Stimulated activated CD8-positive, alpha-beta memory T cell treated with anti-CD3 and anti-CD28 coated beads, Interleukin-7, amount 100 ng/mL, for 4 hours (primary cell): Measurements from ENCODE around the gene SCN8A.
"Not testable (repeated sequence)": the region's sequence is repeated elsewhere in the genome, so short reads cannot be mapped to it uniquely, and the experiment has no call there.

Experiments
- DNase-seq, 2 donors: peaks; one replicate each; pipeline ENCODE4 v3.0.0-alpha.2; 2020; ENCODE audit warnings: low read depth in 2 of 2

SCN8A gene

DNA sequence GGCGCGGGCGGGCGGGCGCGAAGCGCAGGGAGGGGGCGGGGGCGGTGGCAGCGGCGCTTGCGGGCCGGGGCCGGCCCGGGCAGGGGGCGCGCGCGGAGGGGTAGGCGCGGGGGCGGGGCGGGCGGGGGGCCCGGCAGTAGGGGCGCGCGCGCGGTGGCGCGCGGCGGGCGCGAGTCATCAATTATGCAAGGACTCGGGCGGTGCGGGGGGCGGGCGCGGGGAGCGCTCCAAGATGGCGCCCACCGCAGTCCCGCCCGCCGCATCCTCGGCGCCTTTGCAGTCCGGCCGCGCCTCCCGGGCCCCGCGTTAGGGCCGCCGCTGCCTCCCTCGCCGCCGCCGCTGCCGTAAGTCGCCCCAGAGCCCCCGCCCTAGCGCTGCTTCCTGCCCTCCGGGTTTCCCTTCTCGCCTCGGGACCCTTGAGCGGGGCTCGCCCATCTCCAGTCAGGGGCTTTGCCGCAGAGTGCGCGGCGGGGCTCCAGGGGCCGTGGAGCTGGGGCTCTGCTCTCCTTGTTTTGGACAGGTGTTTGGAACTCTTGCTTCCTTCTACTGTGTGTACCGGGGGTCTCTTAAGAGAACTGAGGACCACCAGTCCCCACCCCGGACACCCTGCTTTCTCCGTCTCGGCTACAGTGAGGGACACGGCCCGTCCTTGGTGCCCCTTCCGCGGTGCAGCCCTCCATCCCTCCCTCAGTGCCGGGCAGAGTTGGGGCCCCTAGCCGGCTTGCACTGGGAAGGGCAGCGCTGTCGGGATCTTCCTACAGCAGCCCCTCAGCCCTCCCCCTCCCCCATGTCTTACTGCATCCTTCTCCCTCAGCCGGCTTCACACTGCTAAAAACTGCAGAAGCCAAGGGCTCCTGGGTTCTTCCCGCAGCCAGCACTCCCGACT is at the start of gene SCN8A:
SCN8A (plus strand) TSS at position 218 of the 886 bp plus-strand sequence. CDS start 71,585 bp downstream, outside the sequence.
- peak in 1 of 2 donors; percentile 57 for DNase-seq

DNA sequence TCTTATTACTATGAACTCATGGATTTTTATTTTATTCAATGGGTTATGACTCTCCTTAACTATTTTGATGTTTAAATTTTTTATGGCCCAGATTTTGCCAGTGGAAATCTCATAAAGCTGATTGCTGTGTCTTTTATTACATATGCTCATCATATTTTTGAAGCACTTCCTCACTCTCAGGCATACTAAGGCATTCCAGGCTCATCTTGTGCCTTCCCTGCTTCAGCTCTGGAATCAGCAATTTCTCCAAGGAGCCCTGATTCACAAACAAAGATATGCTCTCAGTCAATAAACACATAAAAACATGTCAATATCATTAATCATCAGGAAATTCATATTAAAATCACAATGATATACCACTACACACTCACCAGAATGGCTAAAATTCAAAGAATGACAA is 44.9 kb upstream of the SCN8A start:
- DNase-seq: no peak

DNA sequence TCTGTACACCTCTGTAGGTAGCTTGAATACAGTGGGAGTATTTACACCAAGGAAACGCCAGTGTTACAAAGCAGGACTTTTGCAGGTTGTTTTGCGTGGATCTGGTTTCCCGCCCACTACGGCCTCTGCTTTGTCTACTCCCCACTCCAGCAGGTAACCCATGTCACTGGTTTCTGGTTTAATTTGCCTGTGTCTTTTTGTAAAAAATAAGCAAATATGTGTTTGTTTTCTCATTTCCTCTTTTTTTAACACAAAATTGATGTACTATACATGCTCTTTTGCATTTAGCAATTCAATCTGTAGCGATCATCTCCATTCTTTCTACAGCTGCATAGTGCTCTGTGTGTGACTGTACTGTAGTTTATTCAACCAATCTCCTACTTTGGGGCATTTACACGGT is 43.4 kb upstream of the SCN8A start:
- DNase-seq: no peak

DNA sequence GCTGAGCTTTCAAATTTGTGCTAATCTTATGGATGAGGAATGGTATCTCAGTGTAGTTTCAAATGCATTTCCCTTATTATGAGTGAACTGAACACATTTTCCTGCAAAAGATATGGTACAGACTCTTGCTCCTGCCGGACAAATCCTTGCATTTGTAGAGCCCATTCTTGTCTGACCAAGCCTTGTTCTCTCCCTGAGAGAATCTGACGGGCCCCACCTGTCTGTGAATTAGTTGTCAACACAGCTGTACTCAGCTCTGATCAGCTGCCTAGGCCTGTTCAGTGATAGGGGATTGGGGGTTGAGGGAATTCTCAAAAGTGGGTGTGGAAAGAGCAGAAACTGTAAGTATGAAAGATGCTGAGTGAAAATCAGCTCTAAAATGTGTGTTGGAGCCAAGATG is 42.8 kb upstream of the SCN8A start:
- no peak for DNase-seq

DNA sequence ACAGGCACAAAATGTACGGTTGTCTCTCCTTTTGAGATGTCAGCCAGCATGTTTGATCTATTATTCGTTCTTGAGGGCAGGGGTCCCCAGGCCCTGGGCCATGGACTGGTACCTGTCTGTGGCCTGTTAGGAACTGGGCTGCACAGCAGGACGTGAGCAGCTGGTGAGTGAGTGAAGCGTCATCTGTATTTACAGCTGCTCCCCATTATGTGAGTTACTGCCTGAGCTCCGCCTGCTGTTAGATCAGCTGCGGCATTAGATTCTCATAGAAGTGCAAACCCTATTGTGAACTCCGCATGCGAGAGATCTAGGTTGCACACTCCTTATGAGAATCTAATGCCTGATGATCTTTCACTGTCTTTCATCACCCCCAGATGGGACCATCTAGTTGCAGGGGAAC is 41.4 kb upstream of the SCN8A start:
- no peak for DNase-seq

DNA sequence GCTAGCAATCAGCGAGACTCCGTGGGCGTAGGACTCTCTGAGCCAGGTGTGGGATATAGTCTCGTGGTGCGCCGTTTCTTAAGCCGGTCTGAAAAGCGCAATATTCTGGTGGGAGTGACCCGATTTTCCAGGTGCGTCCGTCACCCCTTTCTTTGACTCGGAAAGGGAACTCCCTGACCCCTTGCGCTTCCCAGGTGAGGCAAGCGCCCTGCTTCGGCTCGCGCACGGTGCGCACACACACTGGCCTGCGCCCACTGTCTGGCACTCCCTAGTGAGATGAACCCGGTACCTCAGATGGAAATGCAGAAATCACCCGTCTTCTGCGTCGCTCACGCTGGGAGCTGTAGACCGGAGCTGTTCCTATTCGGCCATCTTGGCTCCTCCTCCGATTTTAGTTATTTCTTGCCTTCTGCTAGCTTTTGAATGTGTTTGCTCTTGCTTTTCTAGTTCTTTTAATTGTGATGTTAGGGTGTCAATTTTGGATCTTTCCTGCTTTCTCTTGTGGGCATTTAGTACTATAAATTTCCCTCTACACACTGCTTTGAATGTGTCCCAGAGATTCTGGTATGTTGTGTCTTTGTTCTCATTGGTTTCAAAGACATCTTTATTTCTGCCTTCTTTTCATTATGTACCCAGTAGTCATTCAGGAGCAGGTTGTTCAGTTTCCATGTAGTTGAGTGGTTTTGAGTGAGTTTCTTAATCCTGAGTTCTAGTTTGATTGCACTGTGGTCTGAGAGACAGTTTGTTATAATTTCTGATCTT is 22.6 kb upstream of the SCN8A start:
- not testable (repeated sequence) for DNase-seq

DNA sequence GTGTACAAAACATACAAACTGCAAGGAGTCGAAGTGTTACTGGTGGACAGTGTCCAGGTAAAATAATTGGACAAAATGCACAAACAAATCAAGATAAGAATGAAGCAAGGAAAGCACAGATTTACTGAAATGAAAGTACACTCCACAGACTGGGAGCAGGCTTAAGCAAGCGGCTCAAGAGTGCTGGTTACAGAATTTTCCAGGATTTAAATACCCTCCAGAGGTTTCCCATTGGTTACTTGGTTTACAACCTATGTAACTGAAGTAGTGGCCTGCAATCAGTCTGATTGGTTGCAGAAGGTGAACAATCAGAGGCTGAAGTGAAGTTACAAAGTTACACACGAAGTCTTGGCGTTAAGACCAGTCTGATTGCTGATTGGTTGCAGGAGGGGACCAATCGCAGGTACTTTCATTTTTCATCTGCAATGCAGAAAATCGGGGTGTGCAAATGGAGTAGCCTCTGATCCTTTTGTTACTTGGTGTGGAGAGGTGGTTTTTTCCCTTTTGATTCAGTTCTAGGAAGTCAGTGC is 11.6 kb upstream of the SCN8A start:
- no peak for DNase-seq

DNA sequence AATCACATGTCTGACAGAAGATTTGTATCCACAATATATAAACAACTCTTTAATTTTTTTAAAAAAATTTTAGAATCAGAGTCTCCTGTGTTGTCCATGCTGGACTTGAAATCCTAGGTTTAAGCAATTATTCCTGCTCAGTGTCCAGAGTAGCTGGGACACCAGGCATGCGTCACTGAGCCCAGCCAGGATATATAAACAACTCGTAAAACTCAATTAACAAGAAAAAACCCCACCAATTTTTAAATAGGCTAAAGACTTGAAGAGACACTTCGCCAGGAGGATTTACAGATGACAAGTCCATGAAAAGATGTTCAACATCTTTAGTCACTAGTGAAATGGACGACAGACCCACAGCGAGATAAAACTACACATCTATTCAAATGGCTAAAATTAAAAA is 2.0 kb upstream of the SCN8A start:
- no peak for DNase-seq

DNA sequence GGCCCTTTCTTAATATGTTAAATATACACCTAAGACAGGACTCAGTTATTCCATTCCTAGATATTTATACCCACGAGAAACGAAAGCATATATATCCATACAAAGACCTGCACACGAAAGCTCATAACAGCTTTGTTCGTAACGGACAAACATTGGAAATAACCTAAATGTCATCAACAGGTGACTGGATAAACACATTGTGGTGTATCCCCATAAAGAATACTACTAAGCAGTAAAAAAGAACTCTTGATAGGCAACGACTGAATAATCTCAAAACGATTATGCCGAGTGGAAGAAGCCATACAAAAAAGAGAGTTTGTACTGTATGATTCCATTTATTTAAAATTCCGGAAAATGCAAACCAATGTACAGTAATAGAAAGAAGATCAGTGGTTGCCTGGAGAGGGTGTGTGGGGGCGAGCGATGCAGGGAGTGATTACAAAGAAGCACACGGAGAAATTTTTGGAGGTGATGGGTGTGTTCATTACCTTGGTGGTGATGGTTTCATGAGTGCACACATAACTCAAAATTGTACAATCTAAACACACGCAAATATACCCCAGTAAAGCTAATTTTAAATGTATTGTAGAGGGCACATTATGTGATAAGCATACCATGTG is 1.4 kb upstream of the SCN8A start:
- no peak for DNase-seq

DNA sequence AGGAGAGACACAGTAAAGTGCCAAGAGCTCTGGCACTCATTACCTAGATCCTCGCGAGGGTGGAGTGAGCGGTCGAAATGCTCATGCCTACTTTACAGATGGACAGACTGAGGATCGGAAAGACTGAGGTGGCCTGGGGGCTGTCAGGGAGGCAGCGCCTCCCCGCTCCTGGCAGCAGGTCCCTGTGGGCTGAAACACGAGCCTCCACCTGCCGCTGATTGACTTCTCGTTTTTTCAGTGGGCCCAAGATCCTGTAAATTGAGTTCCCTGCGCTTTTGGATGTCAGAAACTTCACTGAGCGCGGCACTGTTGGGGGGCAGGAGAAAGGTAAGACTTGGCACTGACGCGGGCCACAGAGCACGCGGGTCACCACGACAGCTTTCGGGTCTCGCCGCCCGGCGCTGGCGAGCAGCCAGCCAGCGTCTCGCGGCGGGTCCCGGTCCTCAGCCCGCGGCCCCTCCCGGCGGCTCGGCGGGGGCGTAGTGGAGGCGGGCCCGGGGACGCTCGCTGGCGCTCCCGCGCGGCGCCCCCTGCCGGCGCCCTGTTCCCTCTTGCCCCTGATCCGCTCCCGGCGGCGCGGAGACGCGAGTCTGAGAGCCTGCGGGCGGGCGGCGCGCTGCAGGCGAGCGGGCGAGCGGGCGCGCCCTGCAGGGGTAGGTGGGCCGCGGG is 552 bp upstream of the SCN8A start:
- peak; percentile 34 to 74 for DNase-seq

DNA sequence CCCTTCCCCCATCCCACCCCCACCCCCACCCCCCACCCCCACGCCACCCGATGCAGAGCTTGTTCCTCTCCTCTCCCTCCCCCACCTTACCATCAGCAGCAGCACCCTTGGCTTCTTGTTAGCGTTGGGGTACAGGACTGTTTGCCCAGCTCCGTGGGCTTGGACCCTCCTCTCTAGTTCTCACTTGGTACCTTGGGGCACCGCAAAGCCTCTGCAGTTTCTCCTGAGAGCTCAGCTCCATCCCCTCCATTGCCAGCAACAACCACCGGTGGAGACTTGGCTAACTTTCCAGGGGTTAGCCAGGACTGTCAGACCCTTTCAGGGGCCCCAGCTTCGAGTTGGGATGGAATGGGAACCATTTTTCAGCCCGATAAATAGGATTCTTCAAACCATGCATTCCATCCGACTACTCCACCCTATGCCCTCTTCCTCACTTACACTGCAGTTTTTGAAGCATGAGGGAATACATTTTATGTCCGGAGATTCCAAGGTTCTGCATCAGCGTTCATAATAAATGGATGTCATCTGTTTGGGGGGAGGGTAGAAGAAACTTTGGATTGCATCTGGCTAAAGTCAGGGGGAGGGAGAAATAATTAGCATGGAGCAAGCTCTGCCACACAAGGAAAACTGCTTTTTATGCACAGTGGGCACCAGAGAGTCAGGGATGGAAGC is 1.1 kb downstream of the SCN8A start:
- no peak for DNase-seq

DNA sequence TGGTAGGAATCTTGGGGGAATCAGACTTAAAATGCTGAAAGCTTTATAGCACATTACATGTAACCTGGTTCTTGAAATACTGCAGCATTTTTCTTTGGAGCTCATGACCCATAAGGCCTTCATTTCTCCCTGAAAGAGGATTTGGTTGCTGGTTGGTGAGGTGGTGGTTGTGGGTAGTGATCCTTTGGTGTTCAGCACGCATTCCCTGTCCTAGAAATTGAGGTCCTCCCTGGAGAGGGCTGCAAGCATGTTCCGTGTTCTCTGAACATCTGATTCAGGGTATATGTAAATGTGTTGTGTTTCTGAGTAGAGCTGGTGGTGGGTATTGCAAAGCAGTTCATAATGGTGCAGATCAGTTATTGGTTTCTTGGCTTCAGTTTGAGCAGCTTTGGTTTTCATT is 2.0 kb downstream of the SCN8A start:
- no peak for DNase-seq

DNA sequence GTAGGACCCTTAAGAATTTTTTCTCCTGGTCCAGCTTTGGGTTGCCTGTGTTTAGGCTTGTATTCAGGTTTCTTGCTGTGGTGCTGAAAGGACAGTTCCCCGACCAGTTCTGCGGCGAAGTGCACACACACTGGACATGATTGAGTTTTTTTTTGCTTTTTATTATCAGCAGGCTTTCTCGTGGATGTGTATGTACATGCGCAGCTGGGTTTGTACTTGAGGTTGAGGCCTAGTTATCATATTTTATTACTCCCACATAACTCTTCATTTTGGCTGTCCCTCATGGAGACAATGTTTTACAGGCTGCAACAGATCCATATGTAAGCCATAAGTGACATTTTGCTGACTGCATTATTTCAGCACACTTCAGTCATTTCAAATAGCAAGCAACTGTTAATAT is 2.5 kb downstream of the SCN8A start:
- no peak for DNase-seq

DNA sequence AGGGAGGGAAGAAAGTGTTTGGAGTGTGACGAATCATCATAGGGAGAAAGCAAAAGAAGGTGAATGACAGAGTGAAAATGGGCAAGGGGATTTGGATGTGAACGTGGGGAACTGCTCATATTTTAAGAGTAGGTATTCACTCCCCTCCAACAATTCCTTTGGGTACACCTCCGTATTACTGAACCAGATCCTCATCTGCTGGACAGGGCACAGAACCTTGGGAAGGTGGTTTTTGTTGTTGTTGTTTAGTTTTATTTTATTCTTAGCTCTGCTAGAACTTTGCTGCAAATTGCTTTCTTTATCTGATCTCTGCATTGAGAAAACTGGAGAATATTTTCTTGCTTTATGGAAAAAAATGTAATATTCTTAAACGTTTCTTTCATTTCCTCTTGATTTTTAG is 7.1 kb downstream of the SCN8A start:
- DNase-seq: no peak

DNA sequence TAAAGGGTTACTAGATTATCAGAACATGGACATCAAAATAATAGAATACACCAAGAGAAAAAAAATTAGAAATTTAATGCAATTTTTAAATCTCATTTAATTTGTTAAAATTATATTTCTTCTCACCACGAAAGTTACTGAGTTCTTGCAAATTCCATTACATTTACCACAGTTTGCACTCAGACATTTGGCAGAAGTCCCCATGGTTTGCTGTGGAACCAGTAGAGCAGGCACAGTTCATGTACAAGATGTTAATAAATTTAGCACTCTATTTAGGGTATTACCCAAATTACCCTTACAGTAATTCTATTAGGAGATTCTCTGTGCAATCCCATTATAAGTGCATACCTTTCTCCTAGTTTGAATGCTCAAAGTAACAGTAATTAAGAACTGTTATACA is 9.7 kb downstream of the SCN8A start:
- DNase-seq: no peak

DNA sequence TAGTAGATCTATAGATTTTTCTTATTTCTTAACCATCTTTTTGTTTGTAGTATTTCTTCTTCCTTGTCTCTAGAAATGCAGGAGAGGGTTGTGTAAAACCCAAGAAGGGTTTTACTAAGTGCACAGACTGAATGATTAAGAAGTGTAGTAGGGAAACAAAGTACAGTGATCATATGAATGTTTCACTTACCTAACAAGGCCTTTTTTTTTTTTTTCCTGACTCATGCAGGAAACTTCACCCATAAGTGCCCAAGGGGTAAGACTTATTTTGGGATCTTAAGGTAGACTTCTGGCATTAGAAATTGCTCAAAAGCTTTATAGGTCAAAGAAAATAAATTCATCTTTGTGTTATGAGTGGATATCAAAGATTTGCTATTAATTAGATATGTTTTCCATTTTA is 10.2 kb downstream of the SCN8A start:
- no peak for DNase-seq

DNA sequence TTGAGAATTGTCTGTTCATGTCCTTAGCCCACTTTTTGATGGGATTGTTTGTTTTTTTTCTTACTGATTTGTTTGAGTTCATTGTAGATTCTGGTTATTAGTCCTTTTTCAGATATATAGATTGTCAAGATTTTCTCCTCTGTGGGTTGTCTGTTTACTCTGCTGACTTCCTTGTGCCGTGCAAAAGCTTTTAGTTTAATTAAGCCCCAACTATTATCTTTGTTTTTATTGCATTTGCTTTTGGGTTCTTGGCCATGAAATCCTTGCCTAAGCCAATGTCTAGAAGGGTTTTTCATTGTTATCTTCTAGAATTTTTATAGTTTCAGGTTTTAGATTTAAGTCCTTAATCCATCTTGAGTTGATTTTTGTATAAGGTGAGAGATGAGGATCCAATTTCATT is 14.9 kb downstream of the SCN8A start:
- not testable (repeated sequence) for DNase-seq

DNA sequence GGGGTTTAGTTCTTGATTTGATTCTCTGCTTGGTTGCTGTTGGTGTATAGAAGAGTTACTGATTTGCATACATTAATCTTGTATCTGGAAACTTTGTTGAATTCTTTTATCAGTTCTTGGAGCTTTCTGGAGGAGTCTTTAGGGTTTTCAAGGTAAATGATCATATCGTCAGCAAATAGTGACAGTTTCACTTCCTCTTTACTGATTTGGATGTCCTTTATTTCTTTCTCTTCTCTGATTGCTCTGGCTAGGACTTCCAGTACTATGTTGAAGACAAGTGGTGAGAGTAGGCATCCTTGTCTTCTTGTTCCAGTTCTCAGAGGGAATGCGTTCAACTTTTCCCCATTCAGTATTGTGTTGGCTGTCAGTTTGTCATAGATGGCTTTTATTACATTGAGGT is 16.2 kb downstream of the SCN8A start:
- not testable (repeated sequence) for DNase-seq

DNA sequence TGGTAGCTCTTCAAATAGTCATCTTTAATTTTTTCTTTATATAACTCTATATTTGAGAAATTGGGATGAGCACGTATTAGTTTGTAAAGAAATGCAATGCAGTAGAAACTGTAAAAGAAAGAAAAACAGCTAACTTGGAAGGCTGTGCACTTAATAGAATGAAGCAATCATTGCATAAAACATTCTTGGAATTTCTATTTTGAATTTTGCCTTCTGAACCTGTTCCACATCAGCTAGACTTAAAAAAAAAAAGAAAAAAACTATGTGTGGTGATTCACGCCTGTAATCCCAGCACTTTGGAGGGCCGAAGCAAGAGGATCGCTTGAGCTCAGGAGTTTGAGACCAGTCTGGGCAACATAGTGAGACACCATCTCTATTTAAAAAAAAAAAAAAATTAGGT is 29.4 kb downstream of the SCN8A start:
- DNase-seq: no peak

DNA sequence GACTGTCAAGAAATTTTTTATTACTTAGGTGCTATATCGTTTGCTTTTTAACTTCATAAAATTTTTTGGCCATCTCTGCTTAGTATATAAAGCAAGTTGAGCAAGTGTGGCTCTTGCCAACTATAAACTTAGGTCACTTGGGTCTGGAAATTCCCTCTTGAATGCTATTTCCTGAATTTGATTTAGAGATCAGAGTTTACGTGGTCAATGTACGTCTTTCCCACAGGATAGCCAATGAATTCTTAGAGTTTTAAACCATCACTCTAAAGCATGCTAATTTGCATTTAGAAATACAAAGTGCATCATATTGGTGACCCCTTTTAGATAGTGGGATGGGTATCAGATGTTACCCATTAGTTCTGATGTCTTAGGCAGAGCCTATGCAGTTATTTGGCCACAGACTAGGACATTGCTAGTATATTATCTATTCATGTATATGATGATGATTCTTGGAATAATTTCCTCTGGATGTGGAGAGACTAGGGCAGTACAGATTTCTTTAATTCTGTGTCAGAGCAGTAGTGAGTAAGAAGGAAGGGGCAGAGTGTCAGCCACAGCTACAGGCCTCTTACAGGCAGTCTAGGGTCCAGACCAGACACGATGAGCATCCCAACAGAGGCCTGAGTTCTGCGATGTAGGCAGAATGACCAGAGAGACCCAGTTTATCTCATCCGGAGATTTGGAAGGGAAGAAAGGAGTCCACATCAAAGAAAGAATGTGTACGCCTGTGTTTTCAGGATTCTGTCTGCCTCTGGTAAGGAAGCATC is 30.3 kb downstream of the SCN8A start:
- DNase-seq: no peak
